ENCODE measurements around the gene EPG5.

Gene EPG5

GRCh38 chr18:46008531-46008930 is 41.4 kb upstream of the EPG5 start:
- no peaks in the 10 kb centered on the region for H3K27me3 ChIP-seq (replicated peaks; ENCODE audit: control insufficient read depth, insufficient read depth, low read length)
- H3K36me3 ChIP-seq (ENCODE audit: control insufficient read depth, insufficient read depth, low read length): no peaks in the 10 kb centered on the region
- DNase-seq (ENCODE audit: extremely low read depth, insufficient read length): no peak
- no peak for TF ChIP-seq CTCF (IDR thresholded peaks at IDR 0.05; ENCODE audit: insufficient read depth, low read length, poor library complexity, severe bottlenecking)
- H3K4me3 ChIP-seq (replicated peaks; ENCODE audit: low read depth, low read length): no peak overlapping the region

GRCh38 chr18:46007165-46007564 is 40.0 kb upstream of the EPG5 start:
- TF ChIP-seq CTCF (IDR thresholded peaks at IDR 0.05; ENCODE audit: insufficient read depth, low read length, poor library complexity, severe bottlenecking): no peak
- no peak for DNase-seq (ENCODE audit: extremely low read depth, insufficient read length)
- no peaks in the 10 kb centered on the region for H3K27me3 ChIP-seq (replicated peaks; ENCODE audit: control insufficient read depth, insufficient read depth, low read length)
- H3K4me3 ChIP-seq (replicated peaks; ENCODE audit: low read depth, low read length): no peak overlapping the region
- H3K36me3 ChIP-seq (ENCODE audit: control insufficient read depth, insufficient read depth, low read length): no peaks in the 10 kb centered on the region

- no peak for TF ChIP-seq CTCF (IDR thresholded peaks at IDR 0.05; ENCODE audit: insufficient read depth, low read length, poor library complexity, severe bottlenecking)
- Histone ChIP-seq H3K27me3 (replicated peaks; ENCODE audit: control insufficient read depth, insufficient read depth, low read length) (no peaks in the 10 kb centered on the region), H3K36me3 (ENCODE audit: control insufficient read depth, insufficient read depth, low read length) (no peaks in the 10 kb centered on the region), H3K4me3 (replicated peaks; ENCODE audit: low read depth, low read length) (no peak overlapping the region)
- DNase-seq (ENCODE audit: extremely low read depth, insufficient read length): no peak
Measured at GRCh38 chr18:46002934-46003333, 35.8 kb upstream of the EPG5 start.

GRCh38 chr18:46001892-46002291 is 34.8 kb upstream of the EPG5 start:
- no peak for DNase-seq (ENCODE audit: extremely low read depth, insufficient read length)
- no peak for TF ChIP-seq CTCF (IDR thresholded peaks at IDR 0.05; ENCODE audit: insufficient read depth, low read length, poor library complexity, severe bottlenecking)
- no peaks in the 10 kb centered on the region for H3K27me3 ChIP-seq (replicated peaks; ENCODE audit: control insufficient read depth, insufficient read depth, low read length)
- H3K36me3 ChIP-seq (ENCODE audit: control insufficient read depth, insufficient read depth, low read length): no peaks in the 10 kb centered on the region
- no peak overlapping the region for H3K4me3 ChIP-seq (replicated peaks; ENCODE audit: low read depth, low read length)

GRCh38 chr18:46001074-46001473 is 33.9 kb upstream of the EPG5 start:
- Histone ChIP-seq H3K36me3 (ENCODE audit: control insufficient read depth, insufficient read depth, low read length) (no peaks in the 10 kb centered on the region), H3K27me3 (replicated peaks; ENCODE audit: control insufficient read depth, insufficient read depth, low read length) (no peaks in the 10 kb centered on the region), H3K4me3 (replicated peaks; ENCODE audit: low read depth, low read length) (no peak overlapping the region)
- DNase-seq (ENCODE audit: extremely low read depth, insufficient read length): no peak
- no peak for TF ChIP-seq CTCF (IDR thresholded peaks at IDR 0.05; ENCODE audit: insufficient read depth, low read length, poor library complexity, severe bottlenecking)

GRCh38 chr18:45999536-45999935 is 32.4 kb upstream of the EPG5 start:
- H3K36me3 ChIP-seq (ENCODE audit: control insufficient read depth, insufficient read depth, low read length): no peaks in the 10 kb centered on the region
- DNase-seq (ENCODE audit: extremely low read depth, insufficient read length): no peak

More at GRCh38 chr18:45999536-45999935, 32.4 kb upstream of the EPG5 start:
- TF ChIP-seq CTCF (IDR thresholded peaks at IDR 0.05; ENCODE audit: insufficient read depth, low read length, poor library complexity, severe bottlenecking): no peak
- Histone ChIP-seq H3K27me3 (replicated peaks; ENCODE audit: control insufficient read depth, insufficient read depth, low read length) (no peaks in the 10 kb centered on the region), H3K4me3 (replicated peaks; ENCODE audit: low read depth, low read length) (no peak overlapping the region)
